Smooth muscle cell (in vitro differentiated cells): ENCODE results near the gene BAZ1B. TPM values are rescaled to one million over a fixed set of nuclear protein-coding genes. Genes with fewer than 3 reads are reported as not detected.
"Not testable (repeated sequence)": the region's sequence is repeated elsewhere in the genome, so short reads cannot be mapped to it uniquely, and the experiment has no call there.

Source experiments
- DNase-seq: peaks from one replicate; lab custom pipeline; 2025; ENCODE audit not compliant: unreplicated experiment; lab: John Stamatoyannopoulos, UW
- H2AFZ ChIP-seq: fragments of 200-600 bp; sonication (generic); 2 replicates; pipeline ENCODE4 v1.6.0; 2016; ENCODE audit warnings: antibody characterized with exemption, low read depth, mild to moderate bottlenecking
- H3F3A ChIP-seq: fragments of 200-600 bp; sonication (generic); 2 replicates; pipeline ENCODE4 v1.6.0; 2017; ENCODE audit warnings: antibody characterized with exemption, low read depth
- H3K27ac ChIP-seq: fragments of 200-600 bp; sonication (generic); 2 replicates; pipeline ENCODE4 v1.5.1; 2016; ENCODE audit warnings: low read depth, mild to moderate bottlenecking
- H3K27me3 ChIP-seq: fragments of 200-600 bp; sonication (generic); 2 replicates; pipeline ENCODE4 v1.6.1; 2016; ENCODE audit warnings: low read depth, mild to moderate bottlenecking
- H3K36me3 ChIP-seq: fragments of 200-600 bp; sonication (generic); 2 replicates; pipeline ENCODE4 v1.5.1; 2016; ENCODE audit warnings: low read depth
- H3K4me1 ChIP-seq: fragments of 200-600 bp; sonication (generic); 2 replicates; pipeline ENCODE4 v1.5.1; 2016; ENCODE audit warnings: low read depth
- H3K4me2 ChIP-seq: fragments of 200-600 bp; sonication (generic); 2 replicates; pipeline ENCODE4 v1.6.0; 2016; ENCODE audit warnings: mild to moderate bottlenecking
- H3K4me3 ChIP-seq: fragments of 200-600 bp; sonication (generic); 2 replicates; pipeline ENCODE4 v1.5.1; 2016; ENCODE audit warnings: mild to moderate bottlenecking
- H3K79me2 ChIP-seq: fragments of 200-600 bp; sonication (generic); 2 replicates; pipeline ENCODE4 v1.6.0; 2016; ENCODE audit warnings: low read depth, mild to moderate bottlenecking
- H3K9ac ChIP-seq: fragments of 200-600 bp; sonication (generic); 2 replicates; pipeline ENCODE4 v1.6.0; 2016; ENCODE audit warnings: low read depth
- H3K9me3 ChIP-seq: fragments of 200-600 bp; sonication (generic); replicated peaks from 2 replicates; pipeline ENCODE4 v1.5.1; 2016; ENCODE audit warnings: low read depth
- H4K20me1 ChIP-seq: fragments of 200-600 bp; sonication (generic); 2 replicates; pipeline ENCODE4 v1.6.0; 2016; ENCODE audit warnings: low read depth
- CTCF ChIP-seq: fragments of 200-600 bp; sonication (generic); IDR thresholded peaks from 2 replicates; pipeline ENCODE4 v1.5.1; 2017; ENCODE audit warnings: borderline replicate concordance, mild to moderate bottlenecking, antibody characterized with exemption; ENCODE audit not compliant: insufficient read depth, poor library complexity, severe bottlenecking
- WGBS: methylation state at CpG from one replicate; pipeline ENCODE4 v1.1.7; 2016; ENCODE audit warnings: low lambda C conversion rate; 5-methylcytosine and 5-hydroxymethylcytosine counted together
- polyA plus RNA-seq: library from polyadenylated mRNA; unstranded; fragments of >200 nt; fragmentation: Nextera tagmentation; extraction: Ambion mirVana; gene quantifications from 2 replicates; pipeline ENCODE4 v1.2.1, GENCODE V29; 2016
- total RNA-seq: library from RNA; depleted of rRNA; stranded (reverse); fragments of >200 nt; gene quantifications from 2 replicates; pipeline ENCODE4 v1.2.3, GENCODE V29; 2014

Gene BAZ1B
- total and polyA plus RNA-seq, 2 experiments from 2014 or later, result 20.1 to 43.9 TPM

DNA sequence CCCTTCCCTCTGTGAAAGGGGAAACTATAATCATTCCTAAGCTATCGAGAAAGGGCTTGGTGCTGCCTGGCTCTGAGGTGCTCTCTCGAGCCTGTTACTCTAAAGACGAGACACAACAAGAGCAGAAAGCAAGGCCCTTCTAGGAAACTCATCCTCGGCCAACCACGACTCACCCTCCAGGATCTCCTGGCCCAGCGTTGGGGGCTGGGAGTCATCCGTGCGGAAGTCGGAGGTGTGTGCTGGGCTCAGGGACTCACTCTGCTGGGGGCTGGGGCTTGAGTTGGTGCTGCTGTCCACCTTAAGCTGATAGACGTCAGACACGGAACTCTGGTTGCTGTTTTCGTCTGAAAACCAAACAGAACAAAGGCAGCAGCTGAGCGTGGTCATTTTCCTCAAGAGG is 17.6 kb upstream of the BAZ1B start:
- H4K20me1 ChIP-seq, result peaks cover 16% of the 10 kb centered on the region
- no peaks in the 10 kb centered on the region for H3K9me3 ChIP-seq
- no peak for TF ChIP-seq CTCF
- H3K4me1 ChIP-seq, result no peaks in the 10 kb centered on the region
- H3K9ac ChIP-seq, result no peak overlapping the region
- H3K4me2 ChIP-seq, result no peak overlapping the region
- H3F3A ChIP-seq, result no peaks in the 10 kb centered on the region
- WGBS, result 93% methylated on average over 13 of the region's 13 CpGs
- H2AFZ ChIP-seq, result no peak overlapping the region
- no peak overlapping the region for H3K27ac ChIP-seq
- H3K36me3 ChIP-seq, result no peaks in the 10 kb centered on the region
- DNase-seq, result no peak
- H3K4me3 ChIP-seq, result no peak overlapping the region
- H3K27me3 ChIP-seq, result no peaks in the 10 kb centered on the region
- H3K79me2 ChIP-seq, result peaks cover 7% of the 10 kb centered on the region

DNA sequence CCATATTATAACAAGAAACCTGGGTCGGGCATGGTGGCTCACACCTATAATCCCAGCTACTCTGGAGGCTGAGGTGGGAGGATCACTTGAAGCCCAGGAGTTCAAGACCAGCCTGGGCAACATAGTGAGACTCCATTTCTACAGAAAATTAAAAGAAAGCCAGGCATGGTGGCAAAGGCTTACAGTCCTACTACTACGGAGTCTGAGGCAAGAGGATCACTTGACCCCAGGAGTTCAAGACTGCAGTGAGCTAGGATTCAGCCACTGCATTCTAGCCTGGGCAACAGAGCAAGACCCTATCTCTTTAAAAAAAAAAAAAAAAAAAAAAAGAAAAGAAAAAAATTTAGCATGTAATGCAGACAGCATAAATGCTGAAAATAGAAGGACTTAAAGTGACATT is 16.4 kb upstream of the BAZ1B start:
- H3K4me1 ChIP-seq, H4K20me1 ChIP-seq, H3K4me3 ChIP-seq, H3K9ac ChIP-seq, H3K27me3 ChIP-seq, DNase-seq, H3F3A ChIP-seq, H3K27ac ChIP-seq, H3K9me3 ChIP-seq, H2AFZ ChIP-seq, H3K79me2 ChIP-seq, H3K4me2 ChIP-seq, H3K36me3 ChIP-seq: not testable (repeated sequence)
- WGBS, result 95% methylated on average over 2 of the region's 2 CpGs

- no peaks in the 10 kb centered on the region for H3K79me2 ChIP-seq
- 97% methylated on average over 16 of the region's 16 CpGs for WGBS
- no peaks in the 10 kb centered on the region for H3K36me3 ChIP-seq
Observed at GRCh38 chr7:73537051-73537450, 15.0 kb upstream of the BAZ1B start.

DNA sequence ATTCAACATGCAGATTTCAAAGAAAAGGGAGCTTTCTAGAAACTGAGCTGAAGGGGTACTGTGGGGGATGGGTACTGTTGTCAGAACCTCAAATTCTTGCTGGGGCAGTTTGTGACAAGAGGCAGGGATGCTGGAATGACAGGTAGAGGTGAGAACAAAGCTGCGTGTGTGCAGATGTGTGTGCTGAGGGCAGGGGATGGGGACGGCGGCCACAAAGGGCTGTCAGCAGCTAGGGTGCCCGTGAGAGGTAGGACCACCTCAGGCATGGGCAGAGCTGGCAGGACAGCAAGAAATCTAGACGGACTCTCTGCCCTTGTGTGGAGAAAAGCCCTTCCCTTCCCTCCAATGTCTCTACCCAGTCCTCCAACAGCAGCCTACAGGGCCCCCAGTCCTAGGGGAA is 14.4 kb upstream of the BAZ1B start:
- H3K4me2 ChIP-seq, result no peak overlapping the region
- no peaks in the 10 kb centered on the region for H3K36me3 ChIP-seq
- no peak for DNase-seq
- no peaks in the 10 kb centered on the region for H3F3A ChIP-seq
- no peaks in the 10 kb centered on the region for H3K79me2 ChIP-seq
- H3K9me3 ChIP-seq, result no peaks in the 10 kb centered on the region
- no peak overlapping the region for H2AFZ ChIP-seq
- WGBS, result 61% methylated on average over 5 of the region's 5 CpGs
- no peak overlapping the region for H3K4me3 ChIP-seq
- no peak overlapping the region for H3K27ac ChIP-seq
- H3K9ac ChIP-seq, result no peak overlapping the region
- no peak for TF ChIP-seq CTCF
- no peaks in the 10 kb centered on the region for H4K20me1 ChIP-seq
- no peaks in the 10 kb centered on the region for H3K4me1 ChIP-seq
- H3K27me3 ChIP-seq, result no peaks in the 10 kb centered on the region

More at GRCh38 chr7:73537051-73537450, 15.0 kb upstream of the BAZ1B start:
- Histone ChIP-seq H3K9ac (no peak overlapping the region), H3K4me3 (no peak overlapping the region), H3F3A (no peaks in the 10 kb centered on the region), H3K9me3 (no peaks in the 10 kb centered on the region), H3K27ac (no peak overlapping the region), H3K4me1 (no peaks in the 10 kb centered on the region), H2AFZ (no peak overlapping the region), H3K4me2 (no peak overlapping the region), H4K20me1 (peaks cover 5% of the 10 kb centered on the region), H3K27me3 (no peaks in the 10 kb centered on the region)
- no peak for DNase-seq
- no peak for TF ChIP-seq CTCF

DNA sequence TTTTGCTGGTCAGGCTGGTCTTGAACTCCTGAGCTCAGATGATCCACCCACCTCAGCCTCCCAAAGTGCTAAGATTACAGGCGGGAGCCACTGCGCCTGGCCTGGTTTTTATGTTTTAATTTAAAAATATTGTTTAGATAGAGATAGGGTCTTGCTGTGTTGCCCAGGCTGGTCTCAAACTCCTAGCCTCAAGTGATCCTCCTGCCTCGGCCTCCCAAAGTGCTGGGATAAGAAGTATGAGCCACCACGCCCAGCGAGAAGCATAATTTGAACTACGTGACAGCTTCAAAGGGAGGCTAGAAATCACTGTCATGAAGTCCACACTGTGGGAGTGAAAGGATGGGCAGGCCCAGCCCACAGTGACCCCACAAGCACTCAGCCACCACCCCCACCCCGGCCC is 13.8 kb upstream of the BAZ1B start:
- H3K27ac ChIP-seq, H2AFZ ChIP-seq, H4K20me1 ChIP-seq, H3F3A ChIP-seq, H3K79me2 ChIP-seq, H3K27me3 ChIP-seq, H3K9me3 ChIP-seq, H3K4me2 ChIP-seq, DNase-seq, H3K9ac ChIP-seq, H3K4me1 ChIP-seq, H3K36me3 ChIP-seq, H3K4me3 ChIP-seq: not testable (repeated sequence)
- 98% methylated on average over 7 of the region's 7 CpGs for WGBS
